Suprapubic skin (tissue), 4 donors: ENCODE measurements around the gene KRTAP17-1.
"Not testable (repeated sequence)": the region's sequence is repeated elsewhere in the genome, so short reads cannot be mapped to it uniquely, and the experiment has no call there.

Experiments
- CTCF ChIP-seq, 2 donors: fragments of 200-600 bp in 1 of 2; fragments of 450-650 bp in 1 of 2; sonication (generic) in 1 of 2; IDR thresholded peaks; one replicate each; pipeline ENCODE4 v1.5.1; 2016 to 2019; ENCODE audit warnings: antibody characterized with exemption in 2 of 2, mild to moderate bottlenecking in 1 of 2, moderate library complexity in 1 of 2
- EP300 ChIP-seq: sonication (generic); formaldehyde crosslinking; IDR thresholded peaks from one replicate; pipeline ENCODE4 v1.6.1; 2017; ENCODE audit warnings: antibody characterized with exemption
- POLR2A ChIP-seq, 2 donors: fragments of 450-650 bp; IDR thresholded peaks; one replicate each; pipeline ENCODE4 v1.6.1; 2017; ENCODE audit warnings: antibody characterized with exemption in 2 of 2, mild to moderate bottlenecking in 2 of 2, moderate library complexity in 2 of 2
- POLR2AphosphoS5 ChIP-seq, 3 donors: sonication (generic); formaldehyde crosslinking; IDR thresholded peaks; one replicate each; pipeline ENCODE4 v1.6.1; 2017; ENCODE audit warnings: antibody characterized with exemption in 3 of 3

- TF ChIP-seq CTCF (IDR thresholded peaks at IDR 0.05); POLR2A (IDR thresholded peaks at IDR 0.05); POLR2AphosphoS5 (IDR thresholded peaks at IDR 0.05); EP300: not testable (repeated sequence)
Measured at GRCh38 chr17:41271323-41271722, 44.2 kb downstream of the KRTAP17-1 start.
